GM18520 (cell line): ENCODE results near the gene EED.

Experiments
- ATAC-seq: cut with Tn5 transposase; IDR thresholded peaks from one replicate; pipeline ENCODE4 v1.9.1; 2021; ENCODE audit not compliant: unreplicated experiment

The EED gene

GRCh38 chr11:86246293-86246675, 1.7 kb downstream of the EED start:
- no peak for ATAC-seq

DNA sequence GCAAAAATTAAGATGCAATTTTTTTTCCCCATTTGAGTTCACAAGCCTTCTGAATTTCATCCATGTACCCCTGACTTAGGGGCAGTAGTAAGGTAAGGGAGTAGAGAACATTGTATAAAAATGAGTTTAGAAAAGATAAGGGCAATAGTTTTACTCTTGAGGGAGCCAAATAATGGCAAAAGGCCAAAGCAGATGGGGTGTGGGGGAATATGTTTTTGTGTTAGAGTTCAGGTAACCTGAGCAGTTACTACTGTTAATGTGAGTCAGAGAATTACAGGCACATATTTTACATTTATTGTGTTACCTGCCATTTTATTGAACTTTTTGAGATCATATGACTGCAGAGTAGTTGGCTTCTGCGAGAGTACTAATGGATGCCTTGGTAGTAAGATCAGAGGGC, 3.1 kb downstream of the EED start:
- no peak for ATAC-seq

DNA sequence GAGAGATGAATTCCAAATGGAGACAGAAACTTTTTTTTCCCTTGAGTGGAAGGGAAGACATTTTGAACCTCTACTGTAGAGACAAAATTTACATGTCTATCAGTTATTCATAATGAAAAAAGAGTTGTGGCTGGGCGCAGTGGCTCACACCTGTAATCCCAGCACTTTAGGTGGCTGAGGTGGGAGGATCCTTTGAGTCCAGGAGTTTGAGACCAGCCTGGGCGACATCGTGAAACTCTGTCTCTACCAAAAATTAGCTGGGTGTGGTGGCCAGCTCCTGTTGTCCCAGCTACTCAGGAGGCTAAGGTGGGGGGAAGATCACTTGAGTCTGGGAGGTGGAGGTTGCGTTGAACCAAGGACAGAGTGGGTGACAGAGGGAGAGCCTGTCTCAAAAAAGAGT, 4.1 kb downstream of the EED start:
- ATAC-seq, result no peak

- ATAC-seq, result no peak
Observed at GRCh38 chr11:86249307-86250098, 5.0 kb downstream of the EED start.

- ATAC-seq, result no peak
Observed at GRCh38 chr11:86251345-86251744, 6.8 kb downstream of the EED start.

DNA sequence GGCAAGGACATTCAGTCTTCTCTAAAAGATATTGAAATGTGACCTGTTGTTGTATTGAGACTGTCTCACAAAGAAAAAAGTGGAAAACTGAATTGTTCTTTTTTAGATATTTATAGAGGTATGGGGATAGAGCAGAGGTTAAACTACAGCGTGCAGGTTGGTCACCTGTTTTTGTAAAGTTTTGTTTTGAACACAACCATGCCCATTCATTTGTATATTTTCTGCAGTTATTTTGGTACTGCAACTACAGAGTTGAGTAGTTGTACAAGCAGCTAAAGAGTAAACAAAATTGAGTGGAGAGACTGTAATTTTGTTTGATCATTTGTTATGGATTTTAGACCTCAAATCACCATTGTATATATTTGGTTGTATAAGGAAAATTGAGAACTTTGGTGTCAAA, 11.3 kb downstream of the EED start:
- peak; percentile 83 for ATAC-seq

- no peak for ATAC-seq
Observed at GRCh38 chr11:86256608-86257007, 12.1 kb downstream of the EED start.

GRCh38 chr11:86257446-86257845, 12.9 kb downstream of the EED start:
- no peak for ATAC-seq

- no peak for ATAC-seq
Observed at GRCh38 chr11:86259730-86260129, 15.2 kb downstream of the EED start.

DNA sequence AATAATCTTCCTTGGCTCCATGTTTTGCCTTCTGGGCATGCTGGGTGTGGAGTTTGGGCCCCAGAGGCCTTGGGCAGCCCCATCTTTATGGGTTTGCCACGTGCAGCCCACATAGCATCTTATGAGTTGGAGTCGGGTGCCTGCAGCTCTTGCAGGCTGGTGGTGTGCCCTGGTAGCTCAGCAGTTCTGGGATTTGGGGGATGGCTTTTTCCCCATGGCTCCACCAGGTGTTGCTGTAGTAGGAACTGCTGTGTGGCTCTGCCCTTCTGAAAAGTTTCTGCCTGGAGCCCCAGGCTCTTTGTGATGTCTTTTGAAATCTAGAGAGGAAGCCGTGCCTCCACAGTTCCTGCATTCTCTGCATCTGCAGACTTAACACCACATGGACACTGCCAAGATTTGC, 16.8 kb downstream of the EED start:
- no peak for ATAC-seq

GRCh38 chr11:86262387-86262786, 17.8 kb downstream of the EED start:
- ATAC-seq, result no peak

DNA sequence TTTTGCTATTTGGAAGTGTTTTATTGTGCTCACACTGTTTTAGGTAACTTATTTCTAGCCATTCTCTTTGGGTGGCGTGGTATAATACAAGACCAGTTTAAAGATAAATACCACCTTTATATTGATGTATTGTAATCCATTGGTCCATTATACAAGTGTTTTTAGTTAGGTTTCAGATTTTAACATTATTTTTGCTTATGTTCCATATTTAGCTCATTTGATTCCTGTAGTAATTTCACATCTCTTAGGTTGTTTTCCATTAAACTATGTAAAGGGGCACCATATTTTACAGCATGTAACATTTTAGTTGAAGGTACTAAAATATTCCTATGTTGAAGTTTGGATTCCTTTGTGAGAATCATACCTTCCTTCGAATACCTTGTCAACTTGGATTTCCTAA, 20.1 kb downstream of the EED start:
- no peak for ATAC-seq

- no peak for ATAC-seq
Observed at GRCh38 chr11:86265194-86265593, 20.6 kb downstream of the EED start.

DNA sequence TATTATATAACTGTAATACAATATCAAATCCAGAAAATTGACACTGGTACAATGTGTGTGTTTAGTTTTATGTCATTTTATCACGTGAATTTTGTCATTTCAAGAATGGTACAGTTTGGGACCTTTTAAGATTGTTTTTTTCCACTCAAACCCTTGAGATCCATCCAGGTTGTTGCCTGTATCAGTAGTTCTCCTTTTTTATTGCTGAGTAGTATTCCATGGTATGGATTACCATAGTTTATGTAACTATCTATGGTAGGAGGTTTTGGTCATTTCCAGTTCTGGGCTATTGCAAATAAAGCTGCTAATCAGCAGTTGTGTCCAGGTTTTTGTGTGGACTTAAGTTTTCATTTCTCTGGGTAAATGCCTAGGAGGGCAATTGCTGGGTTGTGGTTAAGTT, 25.1 kb downstream of the EED start:
- ATAC-seq, result no peak

DNA sequence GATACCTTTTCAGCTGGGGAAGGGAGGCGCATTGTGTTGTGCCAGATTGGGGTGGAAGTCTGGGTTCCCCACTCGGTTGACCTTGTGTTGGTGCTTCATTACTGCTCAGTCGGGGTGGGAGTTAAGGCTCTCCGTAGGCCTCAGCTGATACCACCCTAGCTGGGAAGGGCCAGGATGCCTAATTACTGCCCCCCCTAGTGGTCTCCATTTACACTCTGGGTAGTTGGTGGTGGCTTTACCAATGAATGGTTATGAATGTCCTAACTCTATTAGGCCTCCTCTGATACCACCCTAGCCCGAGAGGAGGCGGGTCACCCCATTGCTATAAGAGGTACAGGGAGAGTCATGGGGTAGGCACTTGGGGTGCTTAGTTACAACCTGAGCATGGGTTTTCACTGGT, 29.9 kb downstream of the EED start:
- no peak for ATAC-seq

DNA sequence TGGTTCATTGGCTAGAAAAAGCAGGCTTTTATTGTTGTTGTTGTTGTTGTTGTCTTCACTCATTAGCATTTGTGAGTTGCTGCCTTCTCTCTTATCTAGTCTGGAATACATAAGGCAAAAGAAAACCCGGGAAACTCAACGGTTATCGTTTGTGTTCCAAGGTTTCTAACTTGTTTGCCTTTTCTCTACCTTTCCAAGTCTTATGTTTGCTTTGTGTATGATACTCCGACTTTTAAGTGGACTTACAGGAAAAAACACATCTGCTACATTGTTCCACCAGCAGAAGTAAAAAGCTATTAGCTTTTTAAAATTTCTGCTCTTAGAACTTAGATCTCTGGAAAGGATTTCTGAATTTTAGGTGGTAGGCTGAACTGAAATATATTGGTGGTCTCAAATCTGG, 30.4 kb downstream of the EED start:
- no peak for ATAC-seq

- no peak for ATAC-seq
Observed at GRCh38 chr11:86275493-86276370, 31.2 kb downstream of the EED start.

GRCh38 chr11:86277741-86278140, 33.2 kb downstream of the EED start:
- no peak for ATAC-seq

DNA sequence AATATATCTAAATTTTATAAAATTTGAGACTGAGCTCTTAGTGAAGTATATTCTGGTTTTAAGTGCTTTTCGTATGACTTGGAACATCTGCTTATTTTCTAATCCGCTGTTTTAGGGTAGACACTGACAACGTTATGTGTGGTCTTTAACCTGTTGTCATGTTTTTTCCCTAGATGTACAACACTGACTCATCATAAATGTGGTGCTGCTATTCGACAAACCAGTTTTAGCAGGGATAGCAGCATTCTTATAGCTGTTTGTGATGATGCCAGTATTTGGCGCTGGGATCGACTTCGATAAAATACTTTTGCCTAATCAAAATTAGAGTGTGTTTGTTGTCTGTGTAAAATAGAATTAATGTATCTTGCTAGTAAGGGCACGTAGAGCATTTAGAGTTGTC, 33.7 kb downstream of the EED start:
- ATAC-seq, result no peak

GRCh38 chr11:86279747-86280146, 35.2 kb downstream of the EED start:
- ATAC-seq, result no peak

GRCh38 chr11:86287468-86287796, 42.9 kb downstream of the EED start:
- no peak for ATAC-seq

DNA sequence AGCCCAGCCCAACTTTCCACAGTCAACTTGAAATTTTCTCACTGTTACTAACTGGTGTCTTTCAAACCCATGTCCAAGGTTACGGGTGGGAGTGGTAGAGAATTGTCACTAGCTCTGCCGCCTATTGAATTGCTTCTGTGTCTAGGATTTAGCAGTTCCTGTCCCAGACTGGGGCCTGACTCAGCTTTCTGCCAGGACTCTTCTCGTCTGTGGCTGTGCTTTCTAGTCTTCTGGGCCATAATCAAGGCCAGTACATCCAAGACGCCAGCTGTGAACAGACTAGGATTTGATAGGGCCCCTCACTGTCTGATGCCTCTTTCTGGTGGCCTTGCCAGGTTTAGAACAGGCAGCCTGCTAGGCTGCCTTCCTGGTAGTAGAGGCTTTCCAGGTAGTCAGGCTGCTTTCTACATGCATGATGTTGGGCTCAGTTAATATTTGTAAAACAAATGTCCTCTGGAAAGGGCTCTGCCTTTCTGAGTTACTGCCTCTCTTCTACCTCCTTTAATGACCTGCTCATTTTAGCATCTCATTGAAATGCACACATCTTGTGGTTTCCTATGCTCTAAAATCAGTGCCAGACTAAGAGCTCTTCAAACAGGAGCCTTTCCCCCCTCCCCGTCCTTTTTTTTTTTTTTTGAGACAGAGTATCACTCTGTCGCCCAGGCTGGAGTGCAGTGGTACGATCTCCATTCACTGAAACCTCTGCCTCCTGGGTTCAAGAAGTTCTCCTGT, 44.4 kb downstream of the EED start:
- no peak for ATAC-seq
